SK-N-MC (cell line): ENCODE measurements around the gene FAM199X.

ENCODE experiments used
- EZH2 ChIP-seq: fragments of 200-600 bp; sonication (generic); IDR thresholded peaks from one replicate; pipeline ENCODE4 v1.6.1; 2017; ENCODE audit warnings: antibody characterized with exemption
- FOXP2 ChIP-seq: optimal IDR thresholded peaks from 2 replicates; pipeline ENCODE3; 2011; ENCODE audit warnings: mild to moderate bottlenecking, moderate library complexity; ENCODE audit not compliant: insufficient read depth; ENCODE audit errors: extremely low read length, control extremely low read depth
- POLR2AphosphoS5 ChIP-seq: IDR thresholded peaks from 2 replicates; pipeline ENCODE4 v1.6.1; 2012; ENCODE audit warnings: mild to moderate bottlenecking, low read depth, low read length, borderline replicate concordance

DNA sequence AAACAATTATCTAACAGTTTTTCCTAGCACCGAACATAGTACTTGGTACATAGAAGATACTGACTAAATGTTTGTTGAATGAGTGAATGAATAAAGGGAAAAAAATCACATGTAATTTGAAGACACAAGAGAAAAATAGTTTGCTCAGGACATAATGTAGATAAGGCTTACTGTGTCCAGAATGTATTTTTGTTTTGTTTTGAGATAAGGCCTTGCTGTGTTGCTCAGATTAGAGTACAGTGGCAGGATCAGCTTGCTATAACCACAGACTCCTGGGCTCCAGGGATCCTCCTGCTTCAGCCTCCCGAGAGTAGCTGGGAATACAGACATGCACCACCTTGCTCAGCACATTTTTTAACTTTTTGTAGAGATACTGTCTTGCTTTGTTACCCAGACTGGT lies 6.5 kb downstream of the FAM199X start:
- TF ChIP-seq POLR2AphosphoS5 (no peak), EZH2 (no peak), FOXP2 (no peak)
